Hepatic stellate cell (primary cell): ENCODE measurements around the gene MED4.
"Not testable (repeated sequence)": the region's sequence is repeated elsewhere in the genome, so short reads cannot be mapped to it uniquely, and the experiment has no call there.

ENCODE experiments used
- DNase-seq: peaks from one replicate; pipeline ENCODE4 v3.0.0; 2011; ENCODE audit warnings: low spot score

The MED4 gene

DNA sequence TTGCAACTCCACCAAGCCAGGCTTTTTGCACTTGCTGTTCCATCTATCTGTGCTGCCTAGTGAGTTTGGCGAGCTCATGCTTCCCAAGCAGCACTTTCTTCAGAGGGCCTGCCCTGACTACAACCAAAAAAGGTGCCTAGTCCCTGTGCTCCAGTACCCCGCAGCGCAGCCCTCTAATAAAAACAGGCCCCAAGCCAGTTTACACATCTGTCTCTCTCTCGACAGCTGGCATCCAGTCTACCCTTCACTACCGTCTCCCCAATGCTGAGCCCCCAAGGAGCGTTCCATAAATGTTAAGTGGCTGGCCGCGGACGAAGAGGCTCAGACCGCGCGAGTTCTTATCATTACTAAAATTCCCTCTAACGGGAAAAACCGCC, 512 bp downstream of the MED4 start:
- DNase-seq, result no peak

DNA sequence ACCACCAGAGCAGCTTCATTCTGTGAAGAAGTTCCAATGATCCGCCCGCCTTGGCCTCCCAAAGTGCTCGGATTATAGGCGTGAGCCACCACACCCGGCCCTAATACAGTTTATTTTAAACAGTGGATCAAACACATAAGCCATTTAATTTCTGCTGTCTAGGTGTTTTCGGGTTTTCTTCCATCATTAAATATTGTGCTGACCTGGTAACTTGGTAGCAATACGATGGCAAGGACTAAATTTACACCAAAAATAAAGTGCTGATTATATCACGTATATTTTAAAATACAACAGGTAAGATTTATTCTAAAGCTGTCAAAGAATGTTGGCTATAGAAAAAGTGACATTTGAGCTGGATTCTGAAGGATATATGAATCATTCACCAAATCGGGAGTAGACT, 1.3 kb downstream of the MED4 start:
- DNase-seq, result no peak

DNA sequence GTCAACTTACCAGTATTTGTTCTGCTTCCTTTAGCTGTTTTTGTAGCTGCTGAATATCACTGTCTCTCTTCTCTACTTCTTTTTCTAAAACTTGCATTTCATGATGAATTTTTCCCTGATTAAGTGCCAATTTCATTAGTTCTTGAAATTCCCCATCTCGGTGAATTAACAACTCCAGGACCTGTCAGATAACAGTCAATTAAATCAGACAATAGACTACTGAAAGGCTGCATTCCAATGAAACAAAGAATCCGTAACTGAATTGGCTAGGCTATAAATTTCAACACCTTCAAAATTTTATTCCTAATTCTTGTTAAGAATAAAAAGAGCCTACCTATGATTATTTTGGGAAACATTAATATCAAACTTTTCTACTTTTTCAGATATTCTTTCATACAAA, 8.6 kb downstream of the MED4 start:
- no peak for DNase-seq

DNA sequence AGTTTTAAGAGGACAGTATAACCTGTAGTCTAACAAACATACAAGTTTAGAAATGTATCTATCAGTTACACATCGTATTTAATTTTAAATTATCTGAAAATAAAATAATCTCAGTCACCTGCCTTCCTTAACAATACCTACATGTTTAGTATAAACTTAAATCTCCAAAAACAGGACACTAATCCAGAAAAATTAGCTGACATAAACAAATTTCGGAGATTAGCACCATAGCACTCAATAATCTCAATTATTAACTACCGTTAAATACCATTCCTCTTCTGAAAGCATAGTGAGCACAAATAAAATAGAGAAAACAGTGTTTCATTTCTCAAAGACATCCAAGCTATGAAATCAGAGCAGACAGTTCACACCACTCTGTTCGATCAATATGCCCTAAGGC, 13.2 kb downstream of the MED4 start:
- no peak for DNase-seq

DNA sequence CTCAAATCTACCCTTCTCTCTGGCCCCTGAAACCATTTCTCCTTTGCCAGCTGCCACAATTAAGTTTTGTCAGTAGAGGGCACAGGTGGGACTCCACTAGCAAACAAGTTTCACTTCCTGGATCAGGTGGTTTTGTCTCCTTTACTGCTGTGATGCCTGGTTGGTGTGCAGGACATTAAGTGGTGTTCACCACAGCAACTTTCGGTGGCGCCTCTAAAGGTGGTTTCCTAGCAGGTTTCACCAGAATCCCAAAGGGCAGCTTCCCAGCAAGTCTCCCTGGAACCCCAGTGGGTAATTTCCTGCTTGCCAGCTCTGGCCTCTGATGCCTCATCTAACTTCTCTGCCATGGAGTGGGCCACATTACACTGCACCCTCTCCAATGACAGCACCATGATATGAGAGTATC, 16.6 kb downstream of the MED4 start:
- no peak for DNase-seq

DNA sequence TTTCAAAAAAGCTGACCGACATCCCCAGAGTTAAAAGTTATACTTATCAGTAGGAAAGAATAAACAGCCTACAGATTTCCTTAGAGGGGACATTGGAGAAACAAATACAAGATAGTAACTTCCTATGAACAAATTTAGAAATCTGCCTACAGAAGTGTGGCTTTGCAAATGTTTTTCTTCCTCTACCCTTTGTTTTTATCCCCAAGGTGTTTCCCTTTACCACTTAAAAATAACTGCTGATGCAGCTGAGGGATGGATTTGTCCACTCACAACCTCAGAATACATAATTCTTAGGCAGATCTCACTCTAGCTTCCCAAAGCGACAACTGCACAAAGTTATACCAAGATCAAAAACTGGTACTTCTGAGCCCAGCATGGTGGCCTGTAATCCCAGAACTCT, 20.9 kb downstream of the MED4 start:
- DNase-seq, result no peak

DNA sequence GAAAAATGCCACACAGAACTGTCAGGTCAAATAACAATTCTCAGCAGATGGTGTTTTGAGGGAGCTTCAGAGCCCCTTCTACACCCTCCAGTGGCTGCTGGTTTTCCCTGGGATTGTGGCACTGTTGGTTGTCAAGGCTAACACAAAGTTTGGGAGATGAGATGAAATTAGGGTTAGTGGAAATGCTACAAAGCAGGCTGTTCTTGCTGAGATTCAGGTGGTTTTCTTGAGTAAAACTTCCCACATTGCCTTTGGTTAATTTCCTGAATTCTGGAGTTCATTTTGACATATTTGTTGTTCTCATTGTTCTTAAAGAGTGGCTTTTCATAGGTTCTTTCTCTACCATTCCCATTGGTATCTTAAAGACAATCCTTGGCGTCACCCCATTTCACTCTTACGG, 22.1 kb downstream of the MED4 start:
- no peak for DNase-seq

DNA sequence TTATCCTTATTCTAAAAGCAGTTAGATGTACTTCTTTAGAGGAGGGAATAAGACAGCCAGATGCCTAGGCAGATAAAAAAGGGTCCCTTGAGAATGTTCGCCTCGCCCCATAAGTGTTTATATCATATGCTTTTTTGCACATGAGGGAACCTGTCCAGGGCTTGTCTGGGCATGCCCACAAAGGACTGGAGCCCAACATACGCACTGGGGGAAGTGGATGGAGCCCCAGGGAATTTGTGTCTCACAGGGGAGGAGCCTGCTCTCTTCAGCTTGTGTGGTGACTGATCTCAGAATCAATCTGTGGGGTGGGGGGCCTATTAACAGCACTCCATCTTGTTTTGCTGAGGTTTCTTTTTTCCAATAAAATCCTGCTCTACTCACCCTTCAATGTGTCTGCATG, 22.6 kb downstream of the MED4 start:
- DNase-seq, result no peak

DNA sequence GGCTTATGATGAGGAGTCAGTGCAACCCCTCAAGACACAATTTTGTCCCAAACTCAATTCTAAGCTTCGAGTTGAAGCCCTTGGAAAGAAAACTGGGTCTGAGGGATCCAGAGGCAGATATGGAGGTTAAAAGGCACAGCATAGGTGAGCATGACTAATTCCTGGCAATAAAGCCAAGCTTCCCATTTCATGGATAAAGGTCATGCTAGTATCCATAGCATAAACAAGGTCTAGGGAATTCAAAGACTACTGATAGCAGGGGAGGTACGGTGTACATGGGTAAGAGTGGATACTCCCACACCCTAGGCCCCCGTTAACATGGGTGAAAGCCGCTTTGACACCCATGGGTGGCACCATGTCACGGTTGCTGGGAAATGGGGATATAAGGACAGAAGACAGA, 24.0 kb downstream of the MED4 start:
- no peak for DNase-seq

DNA sequence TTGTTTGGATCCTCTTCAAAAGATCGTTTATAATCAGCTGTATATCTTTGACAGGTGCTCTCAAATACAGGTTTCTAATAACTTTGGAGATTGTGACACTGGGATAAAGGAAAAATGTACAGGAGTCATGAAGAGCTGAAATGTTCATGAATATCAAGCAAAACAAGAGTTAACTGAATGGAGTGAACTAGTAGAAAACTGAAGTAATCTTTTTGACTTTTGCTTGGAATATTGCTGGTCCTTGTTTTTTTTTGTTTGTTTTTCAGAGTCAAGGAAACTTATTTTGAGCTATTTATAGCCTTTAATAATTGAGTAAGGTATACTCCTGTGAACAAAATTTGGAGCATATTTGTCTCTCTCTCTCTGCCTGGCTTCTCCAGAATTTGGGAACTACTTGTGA, 25.3 kb downstream of the MED4 start:
- no peak for DNase-seq

DNA sequence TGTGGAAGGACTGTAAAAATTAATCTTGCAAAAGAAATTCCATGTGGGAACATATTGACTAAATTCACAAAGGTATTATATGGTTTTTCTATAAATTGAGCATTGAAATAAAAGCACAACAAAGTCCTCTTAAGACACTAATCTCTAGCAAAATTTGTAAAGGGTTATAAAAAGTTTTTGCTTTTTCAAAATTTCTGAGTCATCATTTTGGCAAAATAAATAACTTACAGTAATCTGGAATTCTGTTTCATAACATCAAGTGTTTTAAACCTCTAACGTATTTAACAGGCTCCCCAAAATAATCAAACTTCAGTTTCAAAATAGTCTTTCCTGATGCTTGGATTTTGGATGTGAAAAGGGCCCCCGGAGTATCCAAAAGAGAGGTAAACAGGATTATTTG, 26.0 kb downstream of the MED4 start:
- no peak for DNase-seq

DNA sequence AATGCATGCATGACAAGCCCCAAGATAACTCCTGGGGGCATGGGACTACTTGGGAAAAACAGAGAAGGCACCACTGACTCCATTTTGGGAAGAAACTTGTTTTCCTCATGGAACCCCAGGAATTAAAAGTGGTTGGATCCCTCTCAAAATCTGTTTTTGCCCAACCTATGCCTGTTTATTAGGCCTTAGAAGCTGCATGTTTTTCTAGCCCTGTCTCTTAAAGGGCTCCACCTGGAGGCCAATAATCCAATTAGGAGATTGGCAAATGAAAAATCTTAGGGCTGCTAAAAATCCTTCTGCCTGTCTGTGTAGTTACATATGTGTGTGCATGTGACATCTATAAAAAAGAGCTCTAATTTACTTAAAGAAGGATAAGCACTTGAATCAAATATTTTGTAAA, 26.9 kb downstream of the MED4 start:
- DNase-seq, result no peak

DNA sequence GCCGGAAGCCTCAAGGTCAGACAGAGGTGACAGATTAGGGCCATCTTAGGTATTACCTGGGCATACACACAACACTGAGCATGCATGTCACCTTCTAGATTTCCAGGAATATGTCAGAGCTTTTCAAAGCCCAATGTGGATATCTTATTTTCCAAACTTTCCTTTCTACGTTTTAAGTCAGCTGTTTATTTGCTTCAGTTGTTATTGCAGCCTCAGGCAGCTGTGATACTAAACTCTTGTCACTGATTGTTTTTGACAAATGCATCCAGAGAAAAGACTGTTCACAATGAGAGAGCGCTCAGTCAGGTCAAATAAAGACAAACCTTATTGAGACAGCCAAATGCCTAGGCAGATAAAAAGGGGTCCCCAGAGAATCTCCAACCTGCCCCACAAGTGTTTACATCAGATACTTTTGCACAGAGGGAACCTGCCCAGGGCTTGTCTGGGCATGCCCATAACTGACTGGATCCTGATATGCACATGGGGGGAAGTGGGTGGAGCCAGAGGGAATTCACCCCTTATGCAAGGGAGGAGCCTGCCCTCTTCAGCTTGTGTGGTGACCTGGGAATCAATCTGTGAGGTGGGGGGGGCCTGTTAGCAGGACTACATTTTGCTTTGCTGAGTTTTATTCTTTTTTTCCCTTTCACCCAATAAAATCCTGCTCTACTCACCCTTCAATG, 28.5 kb downstream of the MED4 start:
- DNase-seq, result no peak

DNA sequence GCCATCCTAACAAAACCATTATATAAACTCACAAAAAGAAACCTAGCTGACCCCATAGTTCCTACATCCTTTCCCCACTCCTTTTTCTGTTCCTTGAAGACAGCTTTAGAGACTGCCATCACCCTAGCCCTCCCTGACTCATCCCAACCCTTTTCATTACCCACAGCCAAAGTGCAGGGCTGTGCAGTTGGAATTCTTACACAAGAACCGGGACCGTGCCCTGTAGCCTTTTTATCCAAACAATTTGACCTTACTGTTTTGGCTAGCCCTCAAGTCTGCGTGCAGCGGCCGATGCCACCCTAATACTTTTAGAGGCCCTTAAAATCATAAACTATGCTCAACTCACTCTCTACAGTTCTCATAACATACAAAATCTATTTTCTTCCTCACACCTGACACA, 35.0 kb downstream of the MED4 start:
- not testable (repeated sequence) for DNase-seq

DNA sequence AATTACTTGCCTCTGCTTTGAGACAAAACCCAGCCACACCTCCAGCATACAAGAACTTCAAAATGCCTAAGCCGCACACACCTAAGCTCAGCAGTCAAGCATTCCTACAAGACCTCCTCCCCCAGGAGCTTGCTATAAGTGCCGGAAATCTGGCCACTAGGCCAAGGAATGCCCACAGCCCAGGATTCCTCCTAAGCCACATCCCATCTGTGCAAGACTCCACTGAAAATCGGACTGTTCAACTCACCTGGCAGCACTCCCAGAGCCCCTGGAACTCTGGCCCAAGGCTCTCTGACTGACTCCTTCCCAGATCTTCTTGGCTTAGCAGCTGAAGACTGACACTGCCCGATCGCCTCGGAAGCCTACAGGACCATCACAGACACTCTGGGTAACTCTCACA, 36.4 kb downstream of the MED4 start:
- not testable (repeated sequence) for DNase-seq

DNA sequence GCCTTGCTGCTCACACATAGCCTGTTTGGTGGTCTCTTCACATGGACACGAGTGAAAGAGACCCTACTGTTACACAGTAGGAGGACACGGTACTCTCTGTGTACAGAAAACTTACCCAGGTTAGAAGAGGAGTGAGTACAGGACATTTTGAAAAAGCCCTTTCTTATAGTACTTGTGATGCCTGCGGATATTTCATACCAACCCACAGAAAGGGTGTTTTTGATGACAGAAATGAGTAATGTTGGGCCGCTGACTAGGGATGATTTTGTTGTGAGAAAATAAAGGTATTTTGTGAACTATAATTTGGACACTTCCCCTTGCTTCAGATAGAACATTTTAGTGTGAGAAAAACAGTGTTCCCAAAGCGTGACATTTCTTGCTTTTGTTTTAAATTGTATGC, 39.2 kb downstream of the MED4 start:
- no peak for DNase-seq

DNA sequence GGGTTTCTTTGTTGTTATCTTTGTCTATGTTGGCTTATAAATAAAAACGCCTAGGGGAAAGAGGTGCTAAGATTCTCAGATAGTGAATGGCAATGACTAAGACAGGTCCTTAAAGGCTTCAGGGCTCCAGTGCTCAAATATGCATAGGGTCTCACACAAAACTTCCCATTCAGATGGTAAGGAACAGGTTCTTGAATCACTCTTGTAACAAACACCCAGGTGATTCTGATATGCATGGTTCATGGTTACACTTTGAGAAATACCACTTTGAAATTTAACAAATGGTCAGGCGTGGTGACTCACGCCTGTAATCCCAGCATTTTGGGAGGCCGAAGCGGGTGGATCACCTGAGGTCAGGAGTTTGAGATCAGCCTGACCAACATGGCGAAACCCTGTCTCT, 40.3 kb downstream of the MED4 start:
- DNase-seq, result no peak

DNA sequence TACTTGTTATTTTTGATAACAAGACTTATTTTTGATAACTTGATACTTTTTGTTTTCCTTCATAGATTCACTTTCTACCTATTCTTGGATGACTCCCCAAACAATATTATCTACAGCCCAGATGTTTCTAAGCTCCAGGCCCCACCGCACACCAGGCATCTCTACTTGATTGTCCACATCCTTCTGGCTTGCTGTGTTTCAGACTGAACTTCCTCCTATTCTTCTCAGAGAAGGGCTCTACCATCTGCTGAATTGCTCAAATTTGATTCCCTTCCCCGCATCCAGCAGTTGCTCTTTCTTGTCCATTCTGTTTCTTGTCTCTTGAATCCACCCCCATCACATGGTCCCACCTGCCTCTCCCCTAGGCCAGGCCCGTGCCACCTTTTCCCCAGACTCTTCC, 44.4 kb downstream of the MED4 start:
- no peak for DNase-seq

DNA sequence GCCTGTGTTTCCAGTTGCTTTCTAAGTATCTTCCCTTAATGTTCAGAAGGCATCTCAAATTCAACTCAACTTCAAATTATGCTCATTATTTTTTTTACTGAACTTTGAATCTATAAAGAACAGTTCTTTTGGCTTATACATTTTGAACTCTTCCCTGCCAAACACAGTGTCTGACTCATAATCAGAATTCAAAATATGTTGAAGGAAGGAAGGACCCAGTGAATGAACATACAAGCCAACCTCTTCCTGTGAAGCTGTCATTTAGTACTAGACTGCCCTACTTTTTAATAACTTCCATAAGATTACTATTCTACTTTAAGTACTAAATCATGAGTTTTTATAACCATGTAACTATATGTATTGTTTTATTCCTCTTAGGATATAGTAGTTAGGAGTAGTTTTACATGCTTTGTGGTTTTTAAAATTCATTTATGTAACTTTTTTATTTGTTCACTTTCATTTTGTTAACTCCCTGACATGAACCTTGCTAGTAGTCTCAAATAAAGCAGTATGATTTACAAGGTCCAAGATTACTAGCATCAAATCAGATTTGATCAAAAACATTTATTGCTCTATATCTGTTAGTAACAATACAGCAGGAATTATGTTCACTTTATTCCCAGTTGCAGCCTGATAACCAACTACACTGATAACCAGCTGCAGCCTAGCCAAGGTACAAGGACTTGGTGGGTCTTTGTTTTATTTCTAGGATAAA, 51.0 kb downstream of the MED4 start:
- DNase-seq, result peak; percentile 53

DNA sequence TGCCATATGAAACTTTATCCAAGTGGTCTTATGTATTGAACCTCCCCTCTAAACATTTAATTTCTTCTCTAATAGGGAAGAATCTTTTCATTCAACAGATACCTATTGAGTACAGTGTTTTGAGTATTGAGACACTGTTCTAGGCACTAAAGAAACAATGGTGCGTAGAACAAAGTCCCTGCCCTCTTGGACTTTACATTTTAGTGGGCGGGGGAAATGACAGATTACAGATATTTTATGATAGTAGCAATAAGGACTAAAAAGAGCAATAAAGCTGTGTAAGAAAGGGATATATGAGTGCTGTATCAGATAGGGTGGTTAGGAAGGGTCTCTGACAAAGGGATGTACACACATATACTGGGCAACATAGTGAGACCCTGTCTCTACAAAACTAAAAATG, 52.0 kb downstream of the MED4 start:
- no peak for DNase-seq

DNA sequence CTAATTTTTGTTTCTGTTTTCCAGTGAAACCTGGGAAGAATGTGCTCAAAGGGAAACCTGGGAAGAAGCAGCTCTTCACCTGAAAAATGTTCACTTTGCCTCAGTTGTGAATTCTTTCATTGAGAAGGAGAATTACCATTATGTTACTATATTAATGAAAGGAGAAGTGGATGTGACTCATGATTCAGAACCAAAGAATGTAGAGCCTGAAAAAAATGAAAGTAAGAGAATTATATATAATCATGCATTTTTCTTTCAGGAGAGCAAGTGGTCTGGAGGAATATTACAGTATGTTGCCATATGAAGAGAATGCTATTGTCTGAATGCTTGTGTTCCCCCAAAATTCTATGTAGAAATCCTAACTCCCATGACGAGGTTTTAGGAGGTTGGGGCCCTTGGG, 54.0 kb downstream of the MED4 start:
- peak; percentile 16 for DNase-seq

DNA sequence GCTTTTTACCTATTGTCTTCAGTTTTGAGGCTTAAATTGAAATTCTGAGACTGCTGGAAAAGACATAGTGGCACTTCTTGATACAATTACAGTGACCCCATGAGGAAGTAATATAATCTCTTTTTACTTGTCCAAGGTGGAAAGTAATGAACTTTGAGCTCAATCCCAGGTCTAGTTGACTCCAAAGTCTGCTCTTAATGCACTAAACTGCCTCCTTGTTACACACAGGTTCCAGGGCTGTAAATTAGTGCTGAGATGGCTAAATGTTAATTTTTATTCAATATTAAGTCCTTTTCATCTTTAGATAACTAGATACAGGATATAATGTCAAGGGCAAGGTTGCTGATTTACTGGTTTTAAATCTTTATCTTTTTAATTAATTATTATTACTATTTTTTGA, 54.9 kb downstream of the MED4 start:
- DNase-seq, result no peak

DNA sequence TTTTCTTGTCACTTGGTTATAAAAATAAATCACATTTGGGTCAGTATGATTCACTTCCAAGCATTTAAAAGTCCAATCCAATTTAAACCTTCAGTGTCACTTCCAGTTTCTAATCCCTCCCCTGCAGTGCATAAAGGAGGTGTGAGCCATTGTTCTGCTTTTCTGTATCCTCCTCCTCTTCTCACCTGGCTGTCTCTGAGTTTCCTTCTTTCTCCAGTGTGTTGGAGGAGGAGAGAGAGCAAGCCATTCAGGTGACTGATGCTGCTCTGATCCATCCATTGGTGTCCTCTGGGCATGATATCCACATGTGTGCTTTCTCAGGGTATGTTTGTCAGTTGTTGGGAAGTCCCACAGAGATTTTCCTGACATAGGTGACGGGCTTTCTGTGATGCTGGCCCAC, 56.1 kb downstream of the MED4 start:
- DNase-seq, result peak; percentile 7
